WI38 (cell line): ENCODE measurements around the gene PDE4D.
"Not testable (repeated sequence)": the region's sequence is repeated elsewhere in the genome, so short reads cannot be mapped to it uniquely, and the experiment has no call there.

ENCODE experiments used
- H3K4me3 ChIP-seq: 2 replicates; pipeline ENCODE4 v1.5.1; 2011; ENCODE audit warnings: low read depth, mild to moderate bottlenecking, control low read depth, low read length
- TF ChIP-seq, protein P1 (sequence below): IDR thresholded peaks from 2 replicates; pipeline ENCODE4 v1.5.1; 2012; ENCODE audit warnings: low read depth, mild to moderate bottlenecking, control low read depth, low read length

Gene PDE4D

DNA sequence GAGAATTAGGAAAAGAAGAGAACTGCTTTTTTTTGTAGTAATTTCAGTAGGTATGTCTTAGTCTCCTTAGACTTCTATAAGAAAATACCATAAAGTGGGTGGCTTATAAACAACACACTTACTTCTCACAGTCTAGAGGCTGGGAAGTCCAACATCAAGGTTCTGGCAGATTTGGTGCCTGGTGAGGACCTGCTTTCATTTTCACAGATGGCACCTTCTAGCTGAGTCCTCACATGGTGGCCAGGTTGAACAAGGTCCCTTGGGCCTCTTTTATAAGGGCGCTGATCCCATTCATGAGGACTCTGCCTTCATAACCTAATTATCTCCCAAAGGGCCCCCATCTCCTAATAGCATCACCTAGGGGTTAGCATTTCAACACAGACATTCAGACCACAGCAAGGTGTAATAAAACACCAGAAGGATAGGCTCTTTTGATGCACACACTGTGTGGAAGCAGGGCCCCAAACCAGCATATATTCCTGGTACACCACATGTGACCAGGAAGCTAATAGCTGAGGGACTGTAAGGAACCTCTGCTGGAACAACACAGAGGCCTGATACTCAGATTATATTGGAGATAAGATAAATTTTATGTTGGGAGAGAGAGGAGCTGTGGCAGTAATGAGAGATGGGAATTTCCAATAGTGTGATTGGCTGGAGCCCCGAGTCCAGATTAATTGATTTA is 925.8 kb downstream of the PDE4D start:
- TF ChIP-seq, protein P1, sequence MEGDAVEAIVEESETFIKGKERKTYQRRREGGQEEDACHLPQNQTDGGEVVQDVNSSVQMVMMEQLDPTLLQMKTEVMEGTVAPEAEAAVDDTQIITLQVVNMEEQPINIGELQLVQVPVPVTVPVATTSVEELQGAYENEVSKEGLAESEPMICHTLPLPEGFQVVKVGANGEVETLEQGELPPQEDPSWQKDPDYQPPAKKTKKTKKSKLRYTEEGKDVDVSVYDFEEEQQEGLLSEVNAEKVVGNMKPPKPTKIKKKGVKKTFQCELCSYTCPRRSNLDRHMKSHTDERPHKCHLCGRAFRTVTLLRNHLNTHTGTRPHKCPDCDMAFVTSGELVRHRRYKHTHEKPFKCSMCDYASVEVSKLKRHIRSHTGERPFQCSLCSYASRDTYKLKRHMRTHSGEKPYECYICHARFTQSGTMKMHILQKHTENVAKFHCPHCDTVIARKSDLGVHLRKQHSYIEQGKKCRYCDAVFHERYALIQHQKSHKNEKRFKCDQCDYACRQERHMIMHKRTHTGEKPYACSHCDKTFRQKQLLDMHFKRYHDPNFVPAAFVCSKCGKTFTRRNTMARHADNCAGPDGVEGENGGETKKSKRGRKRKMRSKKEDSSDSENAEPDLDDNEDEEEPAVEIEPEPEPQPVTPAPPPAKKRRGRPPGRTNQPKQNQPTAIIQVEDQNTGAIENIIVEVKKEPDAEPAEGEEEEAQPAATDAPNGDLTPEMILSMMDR = no peak
- no peak overlapping the region for H3K4me3 ChIP-seq

DNA sequence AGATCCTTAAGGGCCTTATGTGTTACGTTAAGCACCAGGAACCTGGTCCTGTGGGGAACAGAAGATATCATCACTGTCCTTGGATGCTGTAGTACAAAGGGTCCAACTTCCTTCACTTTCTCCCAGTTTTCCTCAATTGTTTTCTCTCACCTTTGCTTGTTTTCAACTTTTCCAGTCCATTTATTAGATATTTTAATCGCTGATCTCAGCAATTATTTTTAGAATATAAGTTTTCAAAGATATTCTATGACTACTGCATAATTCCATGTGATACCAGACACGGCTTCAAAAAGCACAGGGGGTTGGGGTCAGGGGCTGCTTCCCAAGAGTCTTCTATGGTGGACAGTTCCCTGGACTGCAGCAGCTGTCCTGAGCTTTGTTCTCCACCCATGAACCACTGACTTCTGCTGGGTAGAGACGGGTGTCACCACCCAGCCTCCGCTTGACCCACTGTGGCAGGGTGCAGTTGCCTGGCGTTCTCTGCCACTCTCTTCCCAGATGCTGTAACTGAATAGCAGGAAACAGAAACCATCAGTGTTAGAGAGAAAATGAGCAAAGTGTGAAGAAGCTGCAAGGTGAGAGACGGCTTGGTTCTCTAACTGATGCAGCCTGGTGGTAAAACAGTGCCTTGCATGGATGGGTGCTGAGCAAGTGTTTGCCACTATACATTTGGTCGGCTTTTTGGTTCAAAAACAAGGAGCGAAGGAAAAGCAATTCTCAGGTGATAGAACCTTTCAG is 927.7 kb downstream of the PDE4D start:
- H3K4me3 ChIP-seq = no peak overlapping the region

DNA sequence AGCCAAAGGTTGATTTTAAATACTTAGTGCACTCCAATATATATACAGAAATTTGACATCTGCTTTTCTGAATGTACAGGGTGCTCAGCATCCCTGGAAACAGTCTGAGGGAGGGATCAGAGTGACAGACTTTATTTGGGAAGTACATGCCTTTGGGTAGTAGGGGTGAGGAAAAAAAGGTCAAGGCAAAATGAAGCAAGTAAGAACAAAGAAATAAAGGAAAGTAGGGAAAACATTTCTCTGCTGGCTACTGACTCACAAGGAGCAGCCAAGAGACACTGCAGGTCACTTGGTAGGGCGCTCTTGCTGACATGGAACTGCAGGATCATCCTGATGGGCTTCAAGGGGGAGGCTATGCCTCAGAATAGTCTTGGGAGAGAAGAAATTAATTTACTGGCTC is 929.7 kb downstream of the PDE4D start:
- TF ChIP-seq, protein P1 = no peak
- no peak overlapping the region for H3K4me3 ChIP-seq

More for the DNA sequence above, 927.7 kb downstream of the PDE4D start:
- TF ChIP-seq, protein P1 = no peak

DNA sequence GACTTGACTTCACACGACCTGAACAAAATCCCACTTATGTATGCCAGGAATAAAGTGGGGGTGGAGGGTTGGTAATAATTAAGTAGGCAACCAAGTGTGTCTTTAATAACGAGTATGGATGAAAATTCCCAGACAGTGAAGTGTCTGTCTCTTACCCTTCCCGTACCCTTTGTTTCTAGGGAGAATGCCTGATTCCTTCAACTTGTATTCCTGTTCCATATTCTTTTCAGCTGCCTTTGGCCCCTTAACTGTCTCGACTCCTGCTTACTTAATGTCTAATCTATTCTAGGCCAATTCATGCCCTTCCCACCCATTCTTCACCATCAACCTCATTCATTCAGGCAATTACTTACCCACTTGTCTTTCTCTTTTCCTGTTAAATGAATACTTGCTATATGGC is 930.2 kb downstream of the PDE4D start:
- no peak overlapping the region for H3K4me3 ChIP-seq
- TF ChIP-seq, protein P1 = no peak

DNA sequence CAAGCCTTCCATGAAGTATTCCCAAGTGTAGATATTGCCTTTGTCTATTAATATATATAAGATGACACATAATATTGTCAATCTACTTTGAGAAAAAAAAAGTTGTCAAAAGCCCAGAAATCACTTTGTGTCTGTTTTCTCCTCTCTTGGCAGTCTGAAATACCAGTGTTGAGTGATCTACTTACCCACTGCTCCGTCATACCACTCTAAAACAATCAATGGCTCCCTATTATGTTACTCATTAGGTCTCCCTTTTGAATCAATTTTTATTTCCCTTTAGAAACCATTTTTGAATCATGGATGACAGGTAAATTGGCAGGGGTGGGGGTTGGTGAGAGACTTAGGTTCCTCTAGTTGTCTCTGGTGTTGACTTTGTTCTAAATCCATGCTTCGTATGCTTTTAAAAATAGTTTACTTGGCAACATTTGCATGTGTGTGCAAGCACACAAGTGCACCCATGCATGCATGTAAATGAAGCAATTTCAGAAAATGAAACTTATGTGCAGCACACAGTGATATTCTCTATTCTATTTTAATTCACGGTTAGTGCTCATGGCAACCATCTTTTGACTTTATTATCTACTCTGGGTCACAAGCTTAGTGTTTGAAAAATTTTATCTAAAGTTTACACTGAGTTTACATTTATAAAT is 931.8 kb downstream of the PDE4D start:
- TF ChIP-seq, protein P1 = no peak
- H3K4me3 ChIP-seq = no peak overlapping the region

DNA sequence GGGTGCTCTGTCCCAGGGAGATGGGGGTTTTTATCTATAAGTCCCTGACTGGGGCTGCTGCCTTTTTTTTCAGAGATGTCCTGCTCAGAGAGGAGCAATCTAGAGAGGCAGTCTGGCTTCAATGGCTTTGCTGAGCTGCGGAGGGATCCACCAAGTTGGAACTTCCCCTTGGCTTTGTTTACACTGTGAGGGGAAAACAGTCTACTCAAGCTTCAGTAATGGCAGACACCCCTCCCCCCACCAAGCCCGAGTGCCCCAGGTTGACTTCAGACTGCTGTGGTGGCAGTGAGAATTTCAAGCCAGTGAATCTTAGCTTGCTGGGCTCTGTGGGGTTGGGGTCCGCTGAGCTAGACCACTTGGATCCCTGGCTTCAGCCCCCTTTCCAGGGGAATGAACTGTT is 934.8 kb downstream of the PDE4D start:
- H3K4me3 ChIP-seq = no peak overlapping the region
- TF ChIP-seq, protein P1 = no peak

DNA sequence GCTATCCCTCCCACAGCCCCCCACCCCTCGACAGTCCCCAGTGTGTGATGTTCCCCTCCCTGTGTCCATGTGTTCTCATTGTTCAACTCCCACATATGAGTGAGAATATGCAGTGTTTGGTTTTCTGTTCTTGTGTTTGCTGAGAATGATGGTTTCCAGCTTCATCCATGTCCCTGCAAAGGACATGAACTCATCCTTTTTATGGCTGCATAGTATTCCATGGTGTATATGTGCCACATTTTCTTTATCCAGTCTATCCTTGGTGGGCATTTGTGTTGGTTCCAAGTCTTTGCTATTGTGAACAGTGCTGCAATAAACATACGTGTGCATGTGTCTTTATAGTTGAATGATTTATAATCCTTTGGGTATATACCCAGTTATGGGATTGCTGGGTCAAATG is 940.3 kb downstream of the PDE4D start:
- H3K4me3 ChIP-seq = not testable (repeated sequence)
